GM23338 (cell line): ENCODE results near the gene FASTKD1. TPM values are rescaled to one million over a fixed set of nuclear protein-coding genes. Genes with fewer than 3 reads are reported as not detected.

ENCODE experiments used
- ATAC-seq: fragments of 200-7000 bp; cut with Tn5 transposase; 3 replicates; pipeline ENCODE4 v1.9.1; 2020
- DNase-seq: peaks from one replicate; pipeline ENCODE4 v3.0.0-alpha.2; 2015; ENCODE audit warnings: low spot score
- H2AFZ ChIP-seq: fragments of 200-600 bp; sonication (generic); 2 replicates; pipeline ENCODE4 v1.8.0; 2016; ENCODE audit warnings: antibody characterized with exemption, mild to moderate bottlenecking, moderate library complexity
- H3F3A ChIP-seq: fragments of 200-600 bp; sonication (generic); replicated peaks from 2 replicates; pipeline ENCODE4 v1.8.0; 2017; ENCODE audit warnings: antibody characterized with exemption, mixed run types, low read depth
- H3K27ac ChIP-seq: fragments of 200-600 bp; sonication (generic); 2 replicates; pipeline ENCODE4 v1.6.1; 2016; ENCODE audit warnings: low read depth
- H3K27me3 ChIP-seq: fragments of 200-600 bp; sonication (generic); 2 replicates; pipeline ENCODE4 v1.8.0; 2016; ENCODE audit warnings: mild to moderate bottlenecking, mixed run types, moderate library complexity; ENCODE audit not compliant: insufficient read depth
- H3K36me3 ChIP-seq: fragments of 200-600 bp; sonication (generic); 2 replicates; pipeline ENCODE4 v1.8.0; 2016; ENCODE audit warnings: mild to moderate bottlenecking; ENCODE audit not compliant: insufficient read depth
- H3K4me1 ChIP-seq: fragments of 200-600 bp; sonication (generic); 2 replicates; pipeline ENCODE4 v1.8.0; 2016; ENCODE audit warnings: mild to moderate bottlenecking, moderate library complexity; ENCODE audit not compliant: insufficient read depth
- H3K4me2 ChIP-seq: fragments of 200-600 bp; sonication (generic); 2 replicates; pipeline ENCODE4 v1.7.1; 2017; ENCODE audit warnings: mixed run types
- H3K4me3 ChIP-seq: fragments of 200-600 bp; sonication (generic); 2 replicates; pipeline ENCODE4 v1.6.1; 2016; ENCODE audit warnings: mixed run types
- H3K79me2 ChIP-seq: fragments of 200-600 bp; sonication (generic); replicated peaks from 2 replicates; pipeline ENCODE4 v1.8.0; 2017; ENCODE audit warnings: mild to moderate bottlenecking; ENCODE audit not compliant: insufficient read depth
- H3K9me2 ChIP-seq: fragments of 200-600 bp; sonication (generic); 2 replicates; pipeline ENCODE4 v1.8.0; 2017; ENCODE audit not compliant: insufficient read depth
- H4K20me1 ChIP-seq: fragments of 200-600 bp; sonication (generic); replicated peaks from 2 replicates; pipeline ENCODE4 v1.8.0; 2017; ENCODE audit warnings: mild to moderate bottlenecking; ENCODE audit not compliant: insufficient read depth
- H3K27ac Mint-ChIP-seq: 2 replicates; pipeline ENCODE4 v1.8.0; 2020; ENCODE audit warnings: inconsistent platforms, mild to moderate bottlenecking, moderate library complexity, mixed read lengths
- H3K27me3 Mint-ChIP-seq: 3 replicates; pipeline ENCODE4 v1.8.0; 2022; ENCODE audit warnings: low read depth, mild to moderate bottlenecking, moderate library complexity, mixed read lengths, inconsistent platforms; ENCODE audit not compliant: insufficient read depth, poor library complexity
- H3K36me3 Mint-ChIP-seq: 3 replicates; pipeline ENCODE4 v1.8.0; 2021; ENCODE audit warnings: low read depth, mild to moderate bottlenecking, inconsistent platforms, moderate library complexity, mixed read lengths
- H3K4me1 Mint-ChIP-seq: 3 replicates; pipeline ENCODE4 v1.8.0; 2020; ENCODE audit warnings: mild to moderate bottlenecking, inconsistent platforms, mixed read lengths
- H3K4me3 Mint-ChIP-seq: 3 replicates; pipeline ENCODE4 v1.8.0; 2021; ENCODE audit warnings: moderate library complexity, mild to moderate bottlenecking, inconsistent platforms, mixed read lengths
- H3K9me3 Mint-ChIP-seq: 3 replicates; pipeline ENCODE4 v1.8.0; 2020; ENCODE audit warnings: moderate library complexity, mild to moderate bottlenecking, inconsistent platforms, mixed read lengths
- ETS1 ChIP-seq: IDR thresholded peaks from 2 replicates; pipeline ENCODE4 v1.6.1; 2016; ENCODE audit warnings: antibody characterized with exemption
- EZH2phosphoT487 ChIP-seq: fragments of 200-600 bp; sonication (generic); IDR thresholded peaks from one replicate; pipeline ENCODE4 v1.8.1; 2018; ENCODE audit warnings: antibody characterized with exemption; ENCODE audit not compliant: unreplicated experiment
- JUNB ChIP-seq: IDR thresholded peaks from one replicate; pipeline ENCODE4 v1.6.1; 2016; ENCODE audit warnings: antibody characterized with exemption; ENCODE audit not compliant: unreplicated experiment
- NANOG ChIP-seq: IDR thresholded peaks from 2 replicates; pipeline ENCODE4 v1.6.1; 2016; ENCODE audit warnings: antibody characterized with exemption, borderline replicate concordance
- REST ChIP-seq: IDR thresholded peaks from one replicate; pipeline ENCODE4 v1.6.1; 2018; ENCODE audit warnings: antibody characterized with exemption; ENCODE audit not compliant: unreplicated experiment
- ZNF114 ChIP-seq: fragments of 250-450 bp; sonication (Bioruptor Pico); IDR thresholded peaks from 2 replicates; pipeline ENCODE4 v1.5.0; 2020; ENCODE audit warnings: mild to moderate bottlenecking, moderate library complexity
- ZNF462 ChIP-seq: fragments of 250-450 bp; sonication (Bioruptor Pico); IDR thresholded peaks from 2 replicates; pipeline ENCODE4 v1.5.0; 2020; ENCODE audit warnings: mild to moderate bottlenecking, moderate library complexity
- polyA plus RNA-seq: library from polyadenylated mRNA; unstranded; fragments of >200 nt; fragmentation: Nextera tagmentation; extraction: Ambion mirVana; gene quantifications from 2 replicates; pipeline ENCODE4 v1.2.1, GENCODE V29; 2016
- total RNA-seq: library from RNA; depleted of rRNA; stranded (reverse); fragments of >200 nt; shearing (Covaris generic); gene quantifications from 2 replicates; pipeline ENCODE4 v1.2.3, GENCODE V29; 2014

FASTKD1 gene
- total and polyA plus RNA-seq, 2 experiments from 2014 or later = 49.0 to 53.3 TPM

GRCh38 chr2:169572821-169573159 lies 875 bp downstream of the FASTKD1 start (continued):
- TF ChIP-seq ZNF462 (CRISPR knock-in tag) = no peak
- TF ChIP-seq JUNB = no peak
- no peak for TF ChIP-seq EZH2phosphoT487

- Histone ChIP-seq H3K27ac (no peak overlapping the region), H3K4me3 (peak overlapping the region; percentile 3; the same call in 1 of the 2 replicates), H4K20me1 (peaks cover 11% of the 10 kb centered on the region; the same call in 1 of the 2 replicates), H3K9me2 (no peaks in the 10 kb centered on the region), H3F3A (0 out of 2 replicates have a peak, but pooled peaks cover 4% of the 10 kb centered on the region), H3K36me3 (no peaks in the 10 kb centered on the region), H3K4me1 (no peaks in the 10 kb centered on the region), H3K79me2 (peaks cover 56% of the 10 kb centered on the region), H3K4me2 (peak overlapping the region; percentile 84), H3K27me3 (no peaks in the 10 kb centered on the region), H2AFZ (no peak overlapping the region)
- Mint-ChIP-seq H3K27me3 (peaks cover 5% of the 10 kb centered on the region), H3K9me3 (peaks cover 15% of the 10 kb centered on the region), H3K27ac (no peak overlapping the region), H3K36me3 (peaks cover 10% of the 10 kb centered on the region; the same call in 1 of the 3 replicates), H3K4me1 (peaks cover 5% of the 10 kb centered on the region; the same call in 2 of the 3 replicates), H3K4me3 (no peak overlapping the region; the same call in 2 of the 3 replicates)
- TF ChIP-seq REST = no peak
- no peak for TF ChIP-seq ETS1
- no peak for TF ChIP-seq NANOG
- no peak for TF ChIP-seq ZNF114 (CRISPR knock-in tag)
- DNase-seq (no peak), ATAC-seq (no peak)
These were observed 1.5 kb downstream of the FASTKD1 start for GRCh38 chr2:169572189-169572588.
